Gastrocnemius medialis (tissue), 4 donors: ENCODE results near the gene TTC32.

Source experiments
- CTCF ChIP-seq, 5 experiments: fragments of 450-650 bp in 3 of 5; fragments of 200-600 bp in 2 of 5; sonication (generic) in 2 of 5; IDR thresholded peaks in 4 of 5; conservative IDR thresholded peaks in 1 of 5; 1 replicate in 4 of 5; 2 replicates in 1 of 5; pipeline ENCODE4 v1.5.1; 2016 to 2019; ENCODE audit warnings: antibody characterized with exemption in 5 of 5, mild to moderate bottlenecking in 3 of 5, moderate library complexity in 3 of 5
- POLR2A ChIP-seq, 2 donors: fragments of 450-650 bp; IDR thresholded peaks; one replicate each; pipeline ENCODE4 v1.6.1; 2017; ENCODE audit warnings: antibody characterized with exemption in 2 of 2, mild to moderate bottlenecking in 2 of 2, moderate library complexity in 2 of 2

- TF ChIP-seq CTCF (IDR thresholded peaks at IDR 0.05 in 4 of 5, conservative IDR thresholded peaks at IDR 0.05 in 1 of 5) (no peak), POLR2A (IDR thresholded peaks at IDR 0.05) (no peak)
Observed at GRCh38 chr2:19847486-19847885, 54.3 kb downstream of the TTC32 start.
